PC-9 (cell line): ENCODE results near the gene TCF3. TPM values are rescaled to one million over a fixed set of nuclear protein-coding genes. Genes with fewer than 3 reads are reported as not detected.

Experiments
- BruUV-seq: library from RNA; stranded (reverse); fragments of 400-500 nt; replicated peaks from 2 replicates; lab custom pipeline; 2021; lab: Mats Ljungman, UMichigan
- CTCF ChIA-PET: fragments of 300-600 bp; sonication (Branson Sonifier 250); formaldehyde crosslinking; loops from one replicate; lab custom pipeline; 2022; ENCODE audit warnings: antibody characterized with exemption; lab: Charles Lee
- POLR2A ChIA-PET: fragments of 300-600 bp; sonication (Branson Sonifier 250); formaldehyde crosslinking; loops from one replicate; lab custom pipeline; 2022; ENCODE audit warnings: antibody characterized with exemption; ENCODE audit not compliant: unreplicated experiment; lab: Charles Lee
- DNase-seq, 2 experiments: peaks; one replicate each; pipeline versions ENCODE4 v3.0.0 to v3.0.0-alpha.2; 2015 to 2022; ENCODE audit warnings: mixed read lengths in 1 of 2
- H2AFZ ChIP-seq: fragments of 200-600 bp; sonication (generic); 2 replicates; pipeline ENCODE4 v1.8.1; 2017; ENCODE audit warnings: antibody characterized with exemption
- H3F3A ChIP-seq: fragments of 200-600 bp; sonication (generic); 2 replicates; pipeline ENCODE4 v1.8.1; 2017; ENCODE audit warnings: antibody characterized with exemption, mild to moderate bottlenecking, low read depth; ENCODE audit not compliant: insufficient read depth
- H3K27ac ChIP-seq: fragments of 200-600 bp; sonication (generic); 2 replicates; pipeline ENCODE4 v1.6.1; 2016; ENCODE audit warnings: mixed run types
- H3K27me3 ChIP-seq: fragments of 200-600 bp; sonication (generic); 2 replicates; pipeline ENCODE4 v1.6.1; 2016; ENCODE audit warnings: low read depth, mixed run types; ENCODE audit not compliant: insufficient read depth
- H3K36me3 ChIP-seq: fragments of 200-600 bp; sonication (generic); 2 replicates; pipeline ENCODE4 v1.6.1; 2016; ENCODE audit warnings: low read depth, mixed run types
- H3K4me1 ChIP-seq: fragments of 200-600 bp; sonication (generic); replicated peaks from 2 replicates; pipeline ENCODE4 v1.6.1; 2016; ENCODE audit warnings: mixed run types; ENCODE audit not compliant: insufficient read depth
- H3K4me2 ChIP-seq: fragments of 200-600 bp; sonication (generic); 2 replicates; pipeline ENCODE4 v1.6.1; 2017; ENCODE audit warnings: mixed run types
- H3K4me3 ChIP-seq: fragments of 200-600 bp; sonication (generic); 2 replicates; pipeline ENCODE4 v1.6.1; 2016; ENCODE audit warnings: mixed run types
- H3K79me2 ChIP-seq: fragments of 200-600 bp; sonication (generic); 2 replicates; pipeline ENCODE4 v1.6.1; 2017; ENCODE audit warnings: low read depth, mixed run types
- H3K9me2 ChIP-seq: fragments of 200-600 bp; sonication (generic); 2 replicates; pipeline ENCODE4 v1.8.1; 2017; ENCODE audit warnings: mild to moderate bottlenecking; ENCODE audit not compliant: insufficient read depth
- H3K9me3 ChIP-seq: fragments of 200-600 bp; sonication (generic); 2 replicates; pipeline ENCODE4 v1.8.1; 2016; ENCODE audit warnings: low read depth; ENCODE audit not compliant: insufficient read depth
- H4K20me1 ChIP-seq: fragments of 200-600 bp; sonication (generic); 2 replicates; pipeline ENCODE4 v1.8.1; 2017; ENCODE audit not compliant: insufficient read depth
- EZH2 ChIP-seq: fragments of 200-600 bp; sonication (generic); IDR thresholded peaks from 2 replicates; pipeline ENCODE4 v1.8.0; 2017; ENCODE audit warnings: antibody characterized with exemption, low read depth
- intact Hi-C: fragments of 100-400 bp; cut with micrococcal nuclease; formaldehyde crosslinking; loops from one replicate; pipeline ENCODE4 v1.10.0; 2022; ENCODE audit not compliant: unreplicated experiment
- total RNA-seq: library from RNA; stranded (reverse); gene quantifications from 2 replicates; pipeline ENCODE4 v1.2.3, GENCODE V29; 2021
- TF ChIP-seq, protein P1 (sequence below): fragments of 200-600 bp; sonication (generic); conservative IDR thresholded peaks from 2 replicates; pipeline ENCODE4 v1.6.1; 2017; ENCODE audit warnings: mixed run types, antibody characterized with exemption, mild to moderate bottlenecking, moderate library complexity

The TCF3 gene
- total RNA-seq, 1 experiment from 2014 or later = 98.0 TPM

DNA sequence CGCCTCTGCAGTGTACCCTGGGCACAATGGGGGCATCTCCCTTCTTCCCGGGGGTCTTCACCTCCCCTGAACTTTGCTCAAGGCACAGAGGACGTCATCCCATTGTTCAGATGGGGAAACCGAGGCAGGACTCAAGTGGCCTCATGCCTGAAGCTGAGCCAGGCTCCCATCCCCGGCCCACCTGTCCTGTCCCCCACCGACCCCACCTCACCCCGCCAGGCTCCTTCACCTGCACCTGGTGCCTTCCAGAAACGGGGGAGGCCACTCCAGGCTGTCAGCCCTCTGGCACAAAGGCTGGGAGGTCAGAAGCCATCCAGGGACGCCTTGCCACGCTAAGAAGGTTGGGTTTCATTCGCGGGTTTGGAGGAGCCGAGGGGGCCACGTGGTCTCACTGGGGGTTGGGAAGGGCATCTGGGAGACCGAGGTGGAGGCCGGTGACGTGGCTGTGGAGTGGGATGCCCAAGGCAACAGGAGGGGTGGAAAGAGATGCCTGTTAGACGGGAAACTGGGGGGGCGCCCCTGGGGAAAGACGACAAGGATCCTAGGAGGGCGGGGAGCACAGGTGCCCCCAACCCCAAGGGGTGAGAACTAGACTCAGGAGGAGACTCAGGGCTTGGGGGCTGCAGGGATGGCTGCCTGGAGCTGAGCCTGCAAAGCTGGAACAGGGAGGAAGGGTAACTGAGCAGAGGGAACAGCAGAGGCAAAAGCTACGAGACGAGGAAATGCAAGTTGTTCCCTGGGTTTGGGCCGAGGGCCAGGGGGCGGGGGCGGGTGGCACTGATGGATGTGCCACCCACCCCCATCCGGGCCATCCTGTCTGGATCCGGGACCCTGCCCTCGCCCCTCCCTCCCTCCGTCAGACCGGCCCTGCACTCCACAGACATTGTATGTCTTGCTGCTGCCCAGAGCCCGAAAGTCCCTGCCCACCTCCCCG, 6.0 kb upstream of the TCF3 start:
- peaks cover 20% of the 10 kb centered on the region; the same call in 1 of the 2 replicates for H3F3A ChIP-seq
- BruUV-seq = no TSS peak
- H3K36me3 ChIP-seq = no peaks in the 10 kb centered on the region
- no peaks in the 10 kb centered on the region for H3K9me3 ChIP-seq
- no peaks in the 10 kb centered on the region for H3K79me2 ChIP-seq
- peak in 1 of 2 experiments; percentile 17 for DNase-seq
- H3K27me3 ChIP-seq = no peaks in the 10 kb centered on the region
- CTCF ChIA-PET = no interaction called here
- intact Hi-C loops = loop anchor here (5.0 kb wide), 2 partner anchors 51 to 89 kb away; partner anchors contain the start of gene UQCR11
- H4K20me1 ChIP-seq = no peaks in the 10 kb centered on the region
- no peak overlapping the region for H2AFZ ChIP-seq
- TF ChIP-seq, protein P1, sequence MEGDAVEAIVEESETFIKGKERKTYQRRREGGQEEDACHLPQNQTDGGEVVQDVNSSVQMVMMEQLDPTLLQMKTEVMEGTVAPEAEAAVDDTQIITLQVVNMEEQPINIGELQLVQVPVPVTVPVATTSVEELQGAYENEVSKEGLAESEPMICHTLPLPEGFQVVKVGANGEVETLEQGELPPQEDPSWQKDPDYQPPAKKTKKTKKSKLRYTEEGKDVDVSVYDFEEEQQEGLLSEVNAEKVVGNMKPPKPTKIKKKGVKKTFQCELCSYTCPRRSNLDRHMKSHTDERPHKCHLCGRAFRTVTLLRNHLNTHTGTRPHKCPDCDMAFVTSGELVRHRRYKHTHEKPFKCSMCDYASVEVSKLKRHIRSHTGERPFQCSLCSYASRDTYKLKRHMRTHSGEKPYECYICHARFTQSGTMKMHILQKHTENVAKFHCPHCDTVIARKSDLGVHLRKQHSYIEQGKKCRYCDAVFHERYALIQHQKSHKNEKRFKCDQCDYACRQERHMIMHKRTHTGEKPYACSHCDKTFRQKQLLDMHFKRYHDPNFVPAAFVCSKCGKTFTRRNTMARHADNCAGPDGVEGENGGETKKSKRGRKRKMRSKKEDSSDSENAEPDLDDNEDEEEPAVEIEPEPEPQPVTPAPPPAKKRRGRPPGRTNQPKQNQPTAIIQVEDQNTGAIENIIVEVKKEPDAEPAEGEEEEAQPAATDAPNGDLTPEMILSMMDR = no peak
- TF ChIP-seq EZH2 = no peak
- POLR2A ChIA-PET = no interaction called here
- no peak overlapping the region for H3K27ac ChIP-seq
- peaks cover 43% of the 10 kb centered on the region for H3K4me1 ChIP-seq
- H3K4me2 ChIP-seq = peak overlapping the region; percentile 64
- peak overlapping the region; percentile 21; the same call in 1 of the 2 replicates for H3K4me3 ChIP-seq
- no peaks in the 10 kb centered on the region for H3K9me2 ChIP-seq

DNA sequence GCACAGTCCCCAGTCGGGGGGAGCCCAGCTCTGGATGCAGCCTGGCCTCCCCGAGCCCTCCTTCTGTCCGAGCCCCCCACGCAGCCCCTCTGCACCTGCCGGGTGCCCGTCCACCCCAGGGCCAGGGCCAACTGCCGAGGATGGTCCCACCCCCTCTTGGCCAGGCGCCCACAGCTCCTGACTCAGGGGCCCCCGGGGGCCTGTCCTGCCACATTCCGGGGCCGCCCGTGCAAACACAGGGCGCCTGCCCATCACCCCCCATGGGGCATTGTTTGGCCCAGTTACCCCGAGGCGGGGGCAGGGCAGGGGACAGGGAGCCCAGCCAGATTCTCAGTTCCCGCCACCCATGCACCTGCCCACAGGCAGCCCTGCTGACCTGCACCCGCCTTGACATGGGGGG, 5.3 kb upstream of the TCF3 start:
- no peaks in the 10 kb centered on the region for H4K20me1 ChIP-seq
- H3K27ac ChIP-seq = no peak overlapping the region
- H3K79me2 ChIP-seq = no peaks in the 10 kb centered on the region
- H2AFZ ChIP-seq = no peak overlapping the region
- peaks cover 20% of the 10 kb centered on the region; the same call in 1 of the 2 replicates for H3F3A ChIP-seq
- TF ChIP-seq, protein P1 = no peak
- TF ChIP-seq EZH2 = no peak
- H3K9me3 ChIP-seq = no peaks in the 10 kb centered on the region
- H3K9me2 ChIP-seq = no peaks in the 10 kb centered on the region
- peak; percentile 77 to 93 for DNase-seq
- peaks cover 43% of the 10 kb centered on the region for H3K4me1 ChIP-seq
- H3K4me3 ChIP-seq = no peak overlapping the region
- CTCF ChIA-PET = no interaction called here
- BruUV-seq = no TSS peak
- POLR2A ChIA-PET = interaction anchor here (0.6 kb wide), 1 partner anchor 18 kb away, joined by 3 read pairs; no protein-coding TSS in a partner anchor
- no peaks in the 10 kb centered on the region for H3K27me3 ChIP-seq
- intact Hi-C loops = loop anchor here (5.0 kb wide), 2 partner anchors 50 to 90 kb away; partner anchors contain the start of gene UQCR11
- H3K36me3 ChIP-seq = no peaks in the 10 kb centered on the region
- H3K4me2 ChIP-seq = peak overlapping the region; percentile 64

DNA sequence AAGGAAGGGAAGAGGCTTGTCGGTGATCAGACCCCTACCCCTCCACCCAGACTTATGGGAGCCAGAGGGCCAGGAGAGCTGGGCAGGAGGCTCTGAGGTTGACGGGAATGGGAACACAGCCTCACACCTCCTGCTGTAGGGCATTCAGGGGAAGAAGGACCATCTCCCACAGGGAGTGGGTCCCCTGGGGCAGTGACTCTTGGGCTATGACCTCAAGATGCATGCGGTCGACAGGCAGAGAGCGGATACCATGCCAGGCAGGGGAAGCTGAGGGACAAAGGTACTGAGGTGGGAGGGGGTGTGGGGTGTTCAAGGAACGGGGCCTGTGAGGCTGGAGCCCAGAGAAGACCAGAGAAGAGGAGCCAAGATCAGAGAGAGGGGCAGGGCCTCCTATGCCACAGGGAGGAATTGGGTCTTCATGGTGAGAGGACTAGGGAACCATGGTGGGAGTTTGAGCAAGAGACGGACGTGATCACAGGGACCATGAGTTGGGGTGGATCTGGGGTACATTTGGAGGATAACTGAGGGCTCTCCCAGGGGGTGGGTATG, 4.6 kb upstream of the TCF3 start:
- Histone ChIP-seq H3K4me1 (peaks cover 43% of the 10 kb centered on the region), H2AFZ (no peak overlapping the region), H3K4me2 (peak overlapping the region; percentile 64), H3F3A (peaks cover 20% of the 10 kb centered on the region; the same call in 1 of the 2 replicates), H3K79me2 (no peaks in the 10 kb centered on the region), H3K27me3 (no peaks in the 10 kb centered on the region), H4K20me1 (no peaks in the 10 kb centered on the region), H3K4me3 (no peak overlapping the region), H3K9me3 (no peaks in the 10 kb centered on the region), H3K36me3 (no peaks in the 10 kb centered on the region), H3K9me2 (no peaks in the 10 kb centered on the region), H3K27ac (no peak overlapping the region)
- TF ChIP-seq EZH2 = no peak
- TF ChIP-seq, protein P1 = no peak
- POLR2A ChIA-PET = interaction anchor here (0.6 kb wide), 1 partner anchor 17 kb away, joined by 3 read pairs; no protein-coding TSS in a partner anchor
- CTCF ChIA-PET = interaction anchor here (0.5 kb wide), 1 partner anchor 64 kb away, joined by 3 read pairs; no protein-coding TSS in a partner anchor
- BruUV-seq = no TSS peak
- intact Hi-C loops = loop anchor here (5.0 kb wide), 2 partner anchors 50 to 90 kb away; partner anchors contain the start of gene UQCR11
- DNase-seq = no peak
